K562 (cell line): ENCODE data around the gene WDR81. TPM values are rescaled to one million over a fixed set of nuclear protein-coding genes. Genes with fewer than 3 reads are reported as not detected.

Experiments
- FOS ChIP-seq: IDR thresholded peaks from 3 replicates; pipeline ENCODE4 v1.6.1; 2011; ENCODE audit not compliant: insufficient read length; ENCODE audit errors: extremely low read depth
- IFI16 ChIP-seq: fragments of 250-450 bp; sonication (Bioruptor Pico); IDR thresholded peaks from 2 replicates; pipeline ENCODE4 v2.1.2; 2022; ENCODE audit warnings: mild to moderate bottlenecking, inconsistent platforms
- MCM3 ChIP-seq: fragments of 450-650 bp; IDR thresholded peaks from 2 replicates; pipeline ENCODE4 v1.6.1; 2016
- MCM7 ChIP-seq, 2 experiments: fragments of 450-650 bp; IDR thresholded peaks; 2 replicates each; pipeline ENCODE4 v1.6.1; 2016 to 2018
- MGA ChIP-seq: fragments of 450-650 bp; IDR thresholded peaks from 2 replicates; pipeline ENCODE4 v1.6.1; 2016; ENCODE audit warnings: mild to moderate bottlenecking, moderate library complexity
- NELFE ChIP-seq: IDR thresholded peaks from 2 replicates; pipeline ENCODE4 v1.6.1; 2011; ENCODE audit warnings: mild to moderate bottlenecking; ENCODE audit not compliant: insufficient read depth, insufficient read length
- STAT5B ChIP-seq: fragments of 250-450 bp; sonication (Bioruptor Pico); IDR thresholded peaks from 2 replicates; pipeline ENCODE4 v1.8.0; 2021; ENCODE audit warnings: mild to moderate bottlenecking, inconsistent platforms
- ZFPM2 ChIP-seq: fragments of 250-450 bp; sonication (Bioruptor Pico); IDR thresholded peaks from 2 replicates; pipeline ENCODE4 v1.5.1; 2022; ENCODE audit warnings: mild to moderate bottlenecking
- ZNF184 ChIP-seq: sonication (generic); formaldehyde crosslinking; IDR thresholded peaks from 2 replicates; pipeline ENCODE4 v1.5.0; 2020; ENCODE audit warnings: missing genetic modification reagents
- ZNF324 ChIP-seq: fragments of 250-450 bp; sonication (Bioruptor Pico); IDR thresholded peaks from 2 replicates; pipeline ENCODE4 v1.4.0; 2020; ENCODE audit warnings: mild to moderate bottlenecking
- ZNF431 ChIP-seq: sonication (generic); formaldehyde crosslinking; IDR thresholded peaks from 2 replicates; pipeline ENCODE4 v1.8.0; 2022; ENCODE audit warnings: mild to moderate bottlenecking, missing genetic modification reagents
- ZNF75A ChIP-seq: fragments of 450-650 bp; formaldehyde crosslinking; IDR thresholded peaks from 2 replicates; pipeline ENCODE4 v1.4.0; 2020; ENCODE audit warnings: mild to moderate bottlenecking
- ZNF79 ChIP-seq: fragments of 250-450 bp; sonication (Bioruptor Pico); IDR thresholded peaks from 2 replicates; pipeline ENCODE4 v1.4.0; 2020; ENCODE audit warnings: low read depth, mild to moderate bottlenecking, moderate library complexity
- polyA plus RNA-seq, 8 experiments: library from polyadenylated mRNA; depleted of rRNA in 4 of 8; stranded (reverse) in 5 of 8; unstranded in 3 of 8; fragments of >200 nt; fragmentation: Nextera tagmentation in 2 of 8; fragmentation: Illumina TruSeq in 1 of 8; extraction: Ambion mirVana in 2 of 8; extraction: Trizol in 1 of 8; gene quantifications; 2 replicates each; pipeline versions ENCODE4 v1.2.1 to v1.2.3, GENCODE V29; 2011 to 2014; ENCODE audit warnings: inconsistent platforms in 1 of 8, missing spikeins in 1 of 8
- total RNA-seq, 7 experiments: library from RNA; depleted of rRNA in 6 of 7; stranded (reverse); fragments of >200 nt in 6 of 7; fragmentation: Illumina TruSeq in 2 of 7; extraction: Trizol in 2 of 7; gene quantifications; 2 replicates each; pipeline versions ENCODE4 v1.2.1 to v1.2.3, GENCODE V29; 2011 to 2021; ENCODE audit warnings: low replicate concordance in 1 of 7
- TF ChIP-seq, protein P1 (sequence below): fragments of 450-650 bp; formaldehyde crosslinking; conservative IDR thresholded peaks from 2 replicates; pipeline ENCODE4 v1.4.0; 2022; ENCODE audit warnings: mild to moderate bottlenecking, missing genetic modification characterization
- TF ChIP-seq, protein P2 (sequence below), 2 experiments: fragments of 450-650 bp in 1 of 2; sonication (generic) in 1 of 2; formaldehyde crosslinking in 1 of 2; IDR thresholded peaks in 1 of 2; conservative IDR thresholded peaks in 1 of 2; 2 replicates each; pipeline versions ENCODE4 v1.6.1 to v1.8.1; 2016 to 2023; ENCODE audit warnings: mild to moderate bottlenecking in 2 of 2, moderate library complexity in 2 of 2, inconsistent platforms in 1 of 2, missing genetic modification reagents in 1 of 2

The WDR81 gene
- total and polyA plus RNA-seq, 9 of the 15 experiments (the other 6 are each of a cell fraction or from before 2014, with no cell fraction given), result 0.01 to 17.1 (median 3.3) TPM

DNA sequence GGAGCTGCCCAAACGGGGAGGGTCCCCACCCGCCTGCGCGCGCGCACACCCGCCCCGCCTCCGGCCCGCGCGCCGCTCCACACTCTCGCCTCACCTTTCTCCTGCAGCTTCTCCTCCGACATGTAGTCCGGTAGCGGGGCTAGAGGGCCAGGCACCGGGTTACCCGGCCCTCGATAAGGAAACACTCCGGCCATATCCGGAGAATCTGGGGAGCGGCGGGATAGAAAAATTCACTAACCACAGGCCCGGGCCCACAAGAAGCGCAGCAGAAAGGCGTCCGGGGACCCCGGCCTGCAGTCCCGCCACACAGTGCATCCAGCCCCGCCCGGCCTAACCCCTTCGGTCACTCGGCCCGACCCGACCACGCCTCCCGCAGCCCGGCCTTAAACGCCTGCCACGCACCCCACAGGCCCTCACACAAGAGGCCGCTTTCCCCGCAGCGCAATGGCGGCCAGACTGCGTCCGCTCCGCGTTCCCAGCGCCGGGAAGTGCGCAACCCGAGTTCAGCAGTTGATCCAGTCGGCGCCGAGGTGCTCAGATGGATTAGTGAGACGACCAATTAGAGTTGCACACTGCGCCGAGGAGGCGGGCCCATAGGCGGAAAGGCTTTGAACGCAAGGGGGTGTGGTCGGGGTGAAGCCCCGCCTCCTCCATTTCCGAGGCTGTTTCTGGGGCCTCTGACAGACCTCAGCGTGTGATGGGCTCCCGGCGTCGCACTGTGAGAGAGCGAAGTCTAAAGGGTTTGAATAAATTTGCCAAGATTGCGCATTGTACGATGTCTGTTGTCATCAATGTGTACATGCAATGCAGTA lies 39.9 kb upstream of the WDR81 start, which contains the start of gene PRPF8 (continued):
- TF ChIP-seq MGA (0 out of 2 replicates have a peak, but pooled peaks have one; percentile 20), ZNF75A (no peak), NELFE (no peak), FOS (peak; percentile 79), ZNF324 (CRISPR knock-in tag) (no peak), ZFPM2 (CRISPR knock-in tag) (no peak), IFI16 (CRISPR knock-in tag) (no peak), MCM3 (no peak), STAT5B (CRISPR knock-in tag) (no peak), ZNF431 (no peak), ZNF184 (CRISPR knock-in tag) (no peak), MCM7 (IDR thresholded peaks at IDR 0.05) (no peak), ZNF79 (CRISPR knock-in tag) (no peak)
- TF ChIP-seq, protein P1, sequence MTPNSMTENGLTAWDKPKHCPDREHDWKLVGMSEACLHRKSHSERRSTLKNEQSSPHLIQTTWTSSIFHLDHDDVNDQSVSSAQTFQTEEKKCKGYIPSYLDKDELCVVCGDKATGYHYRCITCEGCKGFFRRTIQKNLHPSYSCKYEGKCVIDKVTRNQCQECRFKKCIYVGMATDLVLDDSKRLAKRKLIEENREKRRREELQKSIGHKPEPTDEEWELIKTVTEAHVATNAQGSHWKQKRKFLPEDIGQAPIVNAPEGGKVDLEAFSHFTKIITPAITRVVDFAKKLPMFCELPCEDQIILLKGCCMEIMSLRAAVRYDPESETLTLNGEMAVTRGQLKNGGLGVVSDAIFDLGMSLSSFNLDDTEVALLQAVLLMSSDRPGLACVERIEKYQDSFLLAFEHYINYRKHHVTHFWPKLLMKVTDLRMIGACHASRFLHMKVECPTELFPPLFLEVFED (CRISPR knock-in tag), result no peak
- TF ChIP-seq, protein P2, sequence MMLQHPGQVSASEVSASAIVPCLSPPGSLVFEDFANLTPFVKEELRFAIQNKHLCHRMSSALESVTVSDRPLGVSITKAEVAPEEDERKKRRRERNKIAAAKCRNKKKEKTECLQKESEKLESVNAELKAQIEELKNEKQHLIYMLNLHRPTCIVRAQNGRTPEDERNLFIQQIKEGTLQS (IDR thresholded peaks at IDR 0.05), result no peak
- TF ChIP-seq, protein P2 (CRISPR knock-in tag; conservative IDR thresholded peaks at IDR 0.05), result no peak
